Mucosa of rectum (tissue), 2 donors: ENCODE data around the gene AGBL1.

Experiments used
- H3K27ac ChIP-seq, 2 donors: one replicate each; pipeline ENCODE4 v1.7.0; 2013; ENCODE audit warnings: inconsistent platforms in 2 of 2, low read depth in 2 of 2, low read length in 2 of 2
- H3K27me3 ChIP-seq, 2 donors: one replicate each; pipeline ENCODE4 v1.7.0; 2013; ENCODE audit warnings: low read length in 2 of 2; ENCODE audit not compliant: control insufficient read depth in 2 of 2, insufficient read depth in 2 of 2
- H3K36me3 ChIP-seq, 2 donors: one replicate each; pipeline ENCODE4 v1.7.0; 2013; ENCODE audit warnings: low read length in 2 of 2; ENCODE audit not compliant: control insufficient read depth in 2 of 2, insufficient read depth in 2 of 2
- H3K4me1 ChIP-seq, 2 donors: one replicate each; pipeline ENCODE4 v1.7.0; 2013; ENCODE audit warnings: low read length in 2 of 2, mild to moderate bottlenecking in 1 of 2; ENCODE audit not compliant: control insufficient read depth in 2 of 2, insufficient read depth in 2 of 2
- H3K4me3 ChIP-seq, 2 donors: one replicate each; pipeline ENCODE4 v1.7.0; 2013; ENCODE audit warnings: low read length in 2 of 2
- H3K9ac ChIP-seq, 2 donors: one replicate each; pipeline ENCODE4 v1.7.0; 2013; ENCODE audit warnings: low read length in 2 of 2, low read depth in 1 of 2, mild to moderate bottlenecking in 1 of 2
- H3K9me3 ChIP-seq, 2 donors: one replicate each; pipeline ENCODE4 v1.7.0; 2013; ENCODE audit warnings: low read length in 2 of 2; ENCODE audit not compliant: control insufficient read depth in 2 of 2
- donor health status: healthy.
- donor health status: Normal muscosa, but diverticular disease.

Gene AGBL1

DNA sequence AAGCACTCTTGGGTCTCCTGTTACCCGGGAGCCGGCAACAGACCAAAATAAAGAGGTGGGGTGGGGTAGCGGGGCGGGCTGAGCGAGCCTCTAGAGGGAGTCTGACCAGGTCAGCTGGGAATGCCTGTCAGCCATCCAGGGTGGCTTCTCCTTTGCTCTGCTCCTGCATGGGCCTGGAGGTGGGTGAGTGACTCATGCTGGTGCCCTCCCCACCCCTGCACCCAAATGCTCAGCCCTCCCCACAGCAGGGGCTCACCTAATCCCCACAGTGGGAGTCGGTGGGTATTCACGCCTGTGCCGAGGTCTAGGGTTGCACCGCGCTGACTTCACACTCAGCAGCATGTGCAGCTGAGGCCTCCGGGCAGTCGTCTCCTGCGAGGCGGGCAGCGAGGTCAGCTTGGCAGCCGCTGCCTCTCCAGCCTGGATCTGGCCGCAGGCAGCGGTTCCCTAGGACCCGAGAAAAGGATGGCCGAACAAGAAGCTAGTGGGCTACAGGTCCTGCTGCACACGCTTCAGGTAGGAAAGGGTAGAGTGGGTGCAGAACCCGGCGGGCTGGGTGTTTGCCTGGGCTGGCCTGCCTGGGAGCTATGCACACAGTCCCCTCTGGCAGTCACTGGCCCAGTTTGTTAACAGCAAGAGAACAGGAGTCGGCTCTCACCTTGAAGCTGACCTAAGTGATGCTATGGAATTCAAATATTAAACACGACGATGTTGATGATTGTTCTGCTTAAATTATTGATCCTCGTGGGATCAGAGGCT, at the start of gene AGBL1:
TSS of gene AGBL1 (plus strand) at position 364 of the 759 bp plus-strand sequence.
- Histone ChIP-seq H3K27ac (no peak within 1 kb of the TSS), H3K27me3 (no peaks in the 10 kb centered on the region), H3K9me3 (no peaks in the 10 kb centered on the region), H3K36me3 (no peaks in the 10 kb centered on the region), H3K9ac (no peak within 1 kb of the TSS), H3K4me1 (no peaks in the 10 kb centered on the region), H3K4me3 (no peak within 1 kb of the TSS)

GRCh38 chr15:86034904-86035303, 44.8 kb upstream of the AGBL1 start:
- peaks cover 4 to 5% of the 10 kb centered on the region in 2 donors for H3K4me1 ChIP-seq
- H3K36me3 ChIP-seq, result no peaks in the 10 kb centered on the region
- H3K9me3 ChIP-seq, result no peaks in the 10 kb centered on the region
- no peak overlapping the region for H3K9ac ChIP-seq
- H3K27ac ChIP-seq, result no peak overlapping the region
- H3K4me3 ChIP-seq, result no peak overlapping the region
- peaks cover 2% of the 10 kb centered on the region in 2 donors for H3K27me3 ChIP-seq

DNA sequence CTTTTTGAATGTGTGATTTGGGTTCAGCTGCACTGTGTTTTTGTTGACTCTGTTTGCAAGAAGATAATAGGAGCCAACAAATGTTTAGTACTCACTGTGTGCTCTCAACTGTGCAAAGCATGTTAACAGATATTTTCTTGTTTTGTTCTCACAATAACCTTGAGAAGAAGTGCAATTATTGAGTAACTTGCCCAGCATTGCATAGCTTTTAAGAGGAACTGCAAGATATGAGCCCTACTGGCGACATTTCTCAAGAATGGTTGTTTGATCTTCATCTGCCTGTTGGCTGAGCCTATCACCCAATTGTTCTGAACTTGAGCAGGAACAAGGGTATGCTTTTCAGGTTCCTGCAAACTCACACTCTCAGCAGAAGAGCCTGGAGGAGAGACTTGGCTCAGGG, 43.4 kb upstream of the AGBL1 start:
- Histone ChIP-seq H3K4me3 (no peak overlapping the region), H3K4me1 (peaks cover 4 to 5% of the 10 kb centered on the region in 2 donors), H3K27me3 (peaks cover 2% of the 10 kb centered on the region in 2 donors), H3K27ac (no peak overlapping the region), H3K36me3 (no peaks in the 10 kb centered on the region), H3K9me3 (no peaks in the 10 kb centered on the region), H3K9ac (no peak overlapping the region)

DNA sequence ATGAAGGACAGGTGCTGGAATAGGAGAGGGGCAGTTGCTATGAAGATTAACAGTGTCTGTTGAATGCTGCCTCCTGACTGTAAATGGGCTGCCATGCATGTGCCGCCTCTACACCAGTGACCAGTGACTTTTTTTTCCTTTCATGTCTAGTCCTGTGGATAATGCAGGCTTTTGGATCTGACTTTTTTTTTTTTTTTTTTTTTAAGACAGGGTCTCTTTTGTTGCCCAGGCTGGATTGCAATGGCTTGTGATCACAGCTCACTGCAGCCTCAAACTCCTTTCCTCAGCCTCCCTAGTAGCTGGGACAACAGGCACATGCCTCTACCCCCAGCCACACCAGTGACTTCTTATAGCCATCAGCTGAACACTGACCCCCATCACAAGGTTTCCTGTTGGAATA, 41.2 kb upstream of the AGBL1 start:
- H3K4me3 ChIP-seq, result no peak overlapping the region
- H3K27ac ChIP-seq, result no peak overlapping the region
- H3K9ac ChIP-seq, result no peak overlapping the region
- no peaks in the 10 kb centered on the region for H3K9me3 ChIP-seq
- H3K36me3 ChIP-seq, result no peaks in the 10 kb centered on the region
- peaks cover 4 to 5% of the 10 kb centered on the region in 2 donors for H3K4me1 ChIP-seq
- peaks cover 2 to 6% of the 10 kb centered on the region in 2 donors for H3K27me3 ChIP-seq

DNA sequence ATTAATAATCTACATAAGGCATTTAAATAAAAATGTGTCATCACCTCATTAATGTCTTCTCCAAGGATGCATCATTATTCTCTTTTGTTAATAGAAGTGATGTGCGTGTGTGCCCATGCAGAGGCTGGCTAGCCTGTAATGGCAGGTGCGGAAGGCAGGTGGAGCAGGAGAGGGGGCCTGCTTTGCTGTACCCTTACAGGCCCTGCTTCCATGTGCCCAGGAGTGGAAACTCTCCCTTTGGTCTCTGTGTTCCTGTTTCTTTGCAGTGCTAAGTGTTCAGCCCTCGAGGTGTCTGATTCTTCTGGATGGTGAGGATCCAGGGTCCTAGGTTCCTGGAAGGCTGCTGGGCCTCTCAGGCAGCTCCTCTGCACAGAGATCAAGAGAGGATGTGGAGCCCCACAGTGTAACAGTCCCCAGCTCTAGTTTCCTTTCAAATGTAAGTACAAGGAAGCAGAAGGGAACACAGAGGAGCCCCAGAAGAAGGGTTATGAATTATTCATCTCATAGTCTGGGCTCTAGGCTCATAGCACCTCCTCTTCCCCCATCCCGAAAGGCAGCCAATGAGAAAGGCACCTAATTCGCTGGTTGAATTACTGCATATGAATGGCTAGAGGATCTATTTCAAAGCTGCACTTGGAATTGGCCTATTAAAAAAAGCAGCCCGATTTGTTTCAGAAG, 39.2 kb upstream of the AGBL1 start:
- no peaks in the 10 kb centered on the region for H3K9me3 ChIP-seq
- H3K27me3 ChIP-seq, result peaks cover 6 to 7% of the 10 kb centered on the region in 2 donors
- no peak overlapping the region for H3K27ac ChIP-seq
- no peak overlapping the region for H3K4me3 ChIP-seq
- H3K9ac ChIP-seq, result no peak overlapping the region
- H3K36me3 ChIP-seq, result no peaks in the 10 kb centered on the region
- H3K4me1 ChIP-seq, result no peaks in the 10 kb centered on the region

DNA sequence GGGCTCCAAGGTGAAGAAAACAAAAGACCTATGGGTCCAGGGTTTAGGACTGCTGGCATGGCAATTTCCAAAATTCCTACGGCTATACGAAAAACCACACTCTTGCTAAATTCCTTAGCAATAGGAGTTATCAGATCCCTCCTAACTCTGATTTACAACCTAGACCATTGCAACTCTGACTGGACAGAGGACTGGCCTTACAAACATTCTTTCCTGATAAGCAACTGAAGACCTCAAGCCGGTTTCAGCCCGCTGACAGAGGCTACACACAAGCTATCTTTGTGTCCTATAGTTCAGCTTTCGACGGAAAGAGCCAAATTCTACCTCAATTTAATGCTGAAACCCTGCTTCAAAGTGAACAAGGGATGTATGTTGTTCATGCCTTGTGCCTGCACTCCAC, 38.3 kb upstream of the AGBL1 start:
- Histone ChIP-seq H3K27ac (no peak overlapping the region), H3K4me1 (no peaks in the 10 kb centered on the region), H3K9ac (no peak overlapping the region), H3K36me3 (no peaks in the 10 kb centered on the region), H3K9me3 (no peaks in the 10 kb centered on the region), H3K4me3 (no peak overlapping the region), H3K27me3 (peaks cover 6 to 7% of the 10 kb centered on the region in 2 donors)

DNA sequence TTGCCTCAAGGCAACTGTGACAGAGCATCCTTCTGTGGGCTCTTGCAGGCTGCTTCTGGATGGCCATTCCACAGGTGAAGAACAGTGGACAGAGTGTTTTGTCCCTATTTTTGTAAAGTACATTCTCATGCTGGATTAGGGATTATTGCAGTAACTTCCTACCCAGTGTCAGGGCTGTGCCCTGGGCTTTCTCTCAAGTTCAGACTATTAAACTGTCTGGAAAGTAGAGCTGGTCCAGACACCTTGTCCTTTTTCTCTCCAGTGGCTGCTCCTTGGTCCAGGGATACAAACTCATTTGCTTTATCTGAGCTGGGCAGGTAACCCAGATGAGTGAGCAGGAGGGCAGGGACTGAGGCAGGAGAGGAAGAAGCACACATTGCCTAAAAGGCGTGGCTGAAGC, 37.4 kb upstream of the AGBL1 start:
- Histone ChIP-seq H3K27me3 (peaks cover 6 to 7% of the 10 kb centered on the region in 2 donors), H3K9ac (no peak overlapping the region), H3K27ac (no peak overlapping the region), H3K36me3 (no peaks in the 10 kb centered on the region), H3K4me1 (no peaks in the 10 kb centered on the region), H3K4me3 (no peak overlapping the region), H3K9me3 (no peaks in the 10 kb centered on the region)

DNA sequence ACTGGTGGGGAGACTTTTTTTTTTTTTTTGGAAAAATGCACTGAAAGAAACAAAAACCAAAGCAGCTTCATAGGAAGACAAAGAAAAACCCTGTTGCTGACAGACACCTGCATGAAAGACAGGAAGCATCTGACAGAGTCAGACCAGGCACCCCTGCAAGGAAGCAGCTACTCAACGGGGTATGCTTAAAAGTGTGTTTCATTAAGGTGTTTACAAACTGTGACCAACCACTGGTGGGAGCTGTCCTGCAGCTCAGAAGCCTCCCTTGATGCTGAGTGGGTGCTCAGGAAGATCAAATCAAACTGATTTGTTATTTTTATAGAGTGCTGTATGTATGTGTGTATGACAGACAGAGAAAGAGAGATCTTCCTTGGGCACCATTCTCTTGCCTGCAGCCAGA, 34.7 kb upstream of the AGBL1 start:
- Histone ChIP-seq H3K9ac (no peak overlapping the region), H3K9me3 (no peaks in the 10 kb centered on the region), H3K4me3 (no peak overlapping the region), H3K4me1 (no peaks in the 10 kb centered on the region), H3K27me3 (peaks cover 5 to 6% of the 10 kb centered on the region in 2 donors), H3K36me3 (no peaks in the 10 kb centered on the region), H3K27ac (no peak overlapping the region)

DNA sequence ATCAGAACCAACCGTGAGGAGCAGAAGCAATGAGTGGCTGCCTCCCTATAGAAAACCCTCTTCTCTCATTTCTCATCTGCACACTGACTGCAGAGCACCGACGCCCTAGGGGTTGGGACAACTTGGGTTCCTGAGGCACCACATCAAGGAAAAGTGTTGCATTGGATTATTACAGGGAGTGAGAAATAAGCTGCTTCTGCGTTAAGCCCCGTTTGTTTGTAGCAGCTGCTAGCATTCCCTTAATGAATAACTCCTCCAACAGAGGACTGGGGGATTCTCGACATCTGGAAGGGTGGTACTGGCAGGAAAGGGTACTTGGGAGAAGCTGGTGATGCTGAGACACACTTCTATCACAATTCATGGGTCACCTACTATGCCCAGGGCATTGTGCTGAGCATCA, 25.3 kb upstream of the AGBL1 start:
- Histone ChIP-seq H3K9me3 (no peaks in the 10 kb centered on the region), H3K9ac (no peak overlapping the region), H3K4me3 (no peak overlapping the region), H3K27ac (no peak overlapping the region), H3K36me3 (no peaks in the 10 kb centered on the region), H3K4me1 (no peaks in the 10 kb centered on the region), H3K27me3 (no peaks in the 10 kb centered on the region)

DNA sequence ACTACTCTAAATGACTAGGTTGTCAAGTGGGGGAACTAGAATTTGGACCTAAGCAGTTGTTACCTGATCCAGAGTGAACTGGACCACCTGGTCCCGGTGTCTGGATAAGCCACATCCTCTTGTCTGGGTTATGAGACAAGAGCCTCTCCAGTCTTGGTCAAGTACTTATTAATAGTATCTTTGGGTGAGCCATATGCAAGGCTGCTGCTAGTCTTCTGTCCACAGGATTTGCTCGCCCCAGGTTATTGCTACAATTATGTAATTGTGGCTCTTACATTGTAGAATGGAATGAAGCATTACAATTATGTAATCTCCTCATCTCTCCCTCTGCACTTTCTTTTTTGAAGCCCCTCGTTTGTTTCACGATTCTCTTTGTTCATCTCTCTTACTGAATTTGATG, 24.0 kb upstream of the AGBL1 start:
- Histone ChIP-seq H3K27ac (no peak overlapping the region), H3K4me1 (no peaks in the 10 kb centered on the region), H3K4me3 (no peak overlapping the region), H3K27me3 (peaks cover 0 to 2% of the 10 kb centered on the region in 2 donors), H3K9ac (no peak overlapping the region), H3K36me3 (no peaks in the 10 kb centered on the region), H3K9me3 (no peaks in the 10 kb centered on the region)
